Pons (tissue), 1 donor: Measurements from ENCODE around the gene OSM.
A peak's percentile ranks its signal among the peaks of the same experiment; 100 is the strongest.

Experiments
- DNase-seq: peaks from one replicate; pipeline ENCODE4 v3.0.0-alpha.2; 2016; ENCODE audit warnings: low spot score

OSM gene

DNA sequence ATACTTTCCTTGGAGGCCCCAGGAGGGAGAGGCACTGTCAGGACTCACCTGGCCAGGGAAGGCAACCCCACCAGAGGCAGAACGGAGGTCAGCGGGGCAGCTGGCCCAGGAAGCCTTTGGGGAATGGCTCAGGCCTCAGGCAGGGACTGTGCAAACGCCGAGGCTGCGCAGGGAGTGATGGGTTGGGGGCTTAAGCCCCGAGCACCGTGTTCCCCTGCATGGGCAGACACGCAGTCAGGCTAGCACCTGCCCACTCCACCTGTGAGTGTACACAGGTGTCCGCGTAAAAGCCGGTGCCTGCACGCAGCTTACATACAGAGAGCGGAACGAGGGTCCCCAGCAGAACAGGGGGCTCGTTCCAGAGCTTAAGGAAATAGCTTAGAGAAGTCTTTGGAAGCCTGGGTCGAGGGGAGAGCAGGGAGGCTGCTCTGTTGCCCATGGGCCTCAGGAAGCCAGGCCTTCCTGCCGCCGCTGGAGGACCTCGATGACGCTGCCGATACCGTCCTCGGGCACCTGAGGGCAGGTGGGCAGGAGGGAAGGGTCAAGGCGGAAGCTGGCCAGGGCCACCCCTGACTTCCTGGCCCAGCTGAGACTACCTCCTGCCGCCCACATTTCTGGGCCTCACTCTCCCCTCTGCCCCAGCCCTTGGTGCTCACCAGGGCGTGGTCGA is 18.7 kb upstream of the OSM start:
- DNase-seq: no peak

DNA sequence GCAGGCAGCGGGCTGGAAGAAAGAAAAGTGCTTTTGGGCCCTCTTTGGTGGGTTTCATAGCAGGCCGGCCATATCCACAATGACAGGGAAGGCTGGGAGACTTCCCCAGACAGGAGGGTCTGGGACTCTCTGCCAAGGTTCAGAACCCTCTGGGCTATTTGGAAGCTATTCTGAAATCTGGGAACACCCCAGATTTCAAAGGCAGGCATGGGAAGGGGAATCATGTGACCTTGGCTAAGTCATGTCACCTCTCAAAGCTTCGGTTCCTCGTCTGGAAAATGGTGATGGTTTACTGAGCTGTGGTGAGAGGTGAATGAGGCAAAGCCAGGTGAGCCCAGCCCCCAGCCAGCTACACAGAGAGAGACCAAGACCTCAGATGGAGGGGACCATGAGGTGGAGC is 18.0 kb upstream of the OSM start:
- DNase-seq: no peak

DNA sequence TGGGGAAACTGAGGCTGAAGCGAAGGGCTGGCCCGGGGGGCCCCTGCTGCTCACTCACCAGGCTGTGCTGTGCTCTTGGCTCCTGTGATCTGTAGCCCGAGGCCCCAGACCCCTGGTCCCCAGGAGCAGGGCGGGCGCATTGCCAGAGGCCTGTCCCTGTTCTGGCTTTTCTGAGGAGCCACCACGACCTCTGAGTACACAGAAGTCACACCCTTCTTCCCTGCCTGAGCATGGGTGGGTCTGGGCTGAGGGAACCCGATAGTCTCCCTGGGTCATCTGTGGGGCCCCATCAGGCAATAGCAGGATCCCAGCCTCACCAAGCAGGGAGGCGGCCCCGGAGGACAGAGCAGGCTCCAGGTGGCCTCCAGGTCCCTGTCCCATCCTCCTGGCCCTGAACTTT is 17.5 kb upstream of the OSM start:
- no peak for DNase-seq

DNA sequence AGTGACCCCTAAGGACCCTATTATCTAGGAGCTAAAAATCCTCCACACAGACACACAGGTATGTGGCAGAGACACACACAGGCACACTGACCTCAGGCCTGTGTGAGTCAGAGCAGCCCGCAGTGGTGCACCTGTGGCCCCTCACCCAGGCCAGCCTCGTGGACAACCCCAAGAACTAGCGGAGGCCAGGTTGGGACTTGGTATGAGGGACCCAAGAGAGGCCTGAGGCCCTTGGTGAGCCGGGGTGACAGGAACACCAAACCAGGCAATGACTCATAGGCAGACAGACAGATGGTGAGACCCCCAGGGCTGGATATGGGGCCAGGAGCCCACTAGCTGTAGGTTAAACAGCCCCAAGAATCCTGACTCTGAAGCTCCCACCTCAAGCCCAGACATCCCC is 16.7 kb upstream of the OSM start:
- no peak for DNase-seq

DNA sequence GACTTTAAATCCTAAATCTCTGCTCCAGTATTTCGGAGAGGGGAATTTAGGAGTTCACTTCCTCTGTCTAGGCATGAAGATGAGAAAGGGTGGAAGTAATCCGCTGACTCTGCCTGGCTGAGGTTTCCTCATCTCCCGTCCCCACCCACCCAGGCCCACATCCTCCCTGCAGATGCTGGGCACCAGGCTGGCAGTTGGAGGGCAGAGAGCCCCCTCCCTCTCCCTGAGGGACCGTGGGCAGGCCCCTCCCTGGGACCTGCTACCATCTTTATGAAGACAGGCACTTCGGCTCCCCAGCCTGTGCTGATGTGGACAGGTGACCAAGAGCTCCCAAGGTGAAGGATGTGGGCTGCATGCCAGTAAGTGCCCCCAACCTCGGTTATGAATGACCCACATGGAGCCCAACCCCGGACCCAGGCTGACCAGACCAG is 16.0 kb upstream of the OSM start:
- DNase-seq: no peak

DNA sequence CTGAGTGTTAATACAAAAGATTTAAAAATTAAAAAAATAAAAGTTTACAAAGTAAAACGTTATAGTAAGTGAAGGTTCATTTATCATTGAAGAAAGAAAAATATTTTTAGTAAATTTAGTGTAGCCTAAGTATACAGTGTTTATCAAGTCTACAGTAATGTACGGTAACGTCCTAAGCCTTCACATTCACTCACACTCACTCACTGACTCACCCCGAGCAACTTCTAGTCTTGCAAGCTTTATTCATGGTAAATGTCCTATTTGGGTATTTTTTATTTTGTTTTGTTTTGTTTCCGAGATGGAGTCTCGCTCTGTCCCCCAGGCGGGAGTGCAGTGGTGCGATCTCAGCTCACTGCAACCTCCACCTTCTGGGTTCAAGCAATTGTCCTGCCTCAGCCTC is 13.9 kb upstream of the OSM start:
- DNase-seq: no peak

DNA sequence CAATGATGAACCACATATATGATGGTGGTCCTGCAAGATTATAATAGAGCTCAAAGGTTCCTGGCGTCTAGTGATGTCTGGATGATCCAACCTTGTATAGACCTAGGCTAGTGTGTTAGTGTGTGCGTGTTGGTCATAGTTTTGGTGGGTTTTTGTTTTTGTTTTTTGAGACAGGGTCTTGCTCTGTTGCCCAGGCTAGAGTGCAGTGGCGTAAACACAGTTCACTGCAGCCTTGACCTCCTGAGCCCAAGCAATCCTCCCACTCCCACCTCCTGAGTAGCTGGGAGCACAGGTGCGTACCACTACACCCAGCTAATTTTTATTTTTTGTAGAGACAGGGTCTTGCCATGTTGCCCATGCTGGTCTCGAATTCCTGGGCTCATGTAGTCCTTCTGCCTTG is 13.3 kb upstream of the OSM start:
- DNase-seq: no peak

DNA sequence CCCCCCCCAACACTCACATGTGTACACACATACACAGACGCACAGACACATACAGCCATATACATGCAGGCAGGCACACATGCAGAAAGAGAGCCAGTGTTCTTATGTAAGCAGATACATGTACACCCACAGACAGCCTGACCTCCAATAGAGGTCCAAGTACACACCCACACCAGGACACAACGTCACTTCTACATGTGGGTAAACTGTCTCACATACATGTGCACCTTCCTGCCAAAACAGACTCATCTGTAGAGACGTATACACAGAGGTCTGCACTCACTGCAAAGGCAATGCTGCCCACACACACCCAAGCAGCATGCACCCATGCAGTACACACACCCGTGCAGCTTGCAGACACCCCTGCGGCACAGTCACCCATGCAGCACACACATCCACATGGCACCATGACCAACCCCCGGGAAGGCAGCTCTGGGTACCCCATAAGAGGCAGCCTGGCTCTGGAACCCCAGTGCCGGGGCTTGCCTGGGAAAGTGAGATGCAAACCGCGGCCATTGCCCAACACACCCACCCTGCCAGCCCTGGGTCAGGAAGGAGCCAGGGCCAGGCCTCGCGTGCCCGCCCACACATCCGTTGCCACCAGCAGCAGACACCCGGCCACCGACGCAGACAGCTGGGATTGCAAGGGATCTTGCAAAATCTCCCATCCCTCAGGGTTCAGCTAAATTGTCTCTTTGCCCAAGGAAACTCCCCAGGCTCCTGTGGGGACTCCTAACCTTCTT is 12.6 kb upstream of the OSM start:
- peak; percentile 26 for DNase-seq

DNA sequence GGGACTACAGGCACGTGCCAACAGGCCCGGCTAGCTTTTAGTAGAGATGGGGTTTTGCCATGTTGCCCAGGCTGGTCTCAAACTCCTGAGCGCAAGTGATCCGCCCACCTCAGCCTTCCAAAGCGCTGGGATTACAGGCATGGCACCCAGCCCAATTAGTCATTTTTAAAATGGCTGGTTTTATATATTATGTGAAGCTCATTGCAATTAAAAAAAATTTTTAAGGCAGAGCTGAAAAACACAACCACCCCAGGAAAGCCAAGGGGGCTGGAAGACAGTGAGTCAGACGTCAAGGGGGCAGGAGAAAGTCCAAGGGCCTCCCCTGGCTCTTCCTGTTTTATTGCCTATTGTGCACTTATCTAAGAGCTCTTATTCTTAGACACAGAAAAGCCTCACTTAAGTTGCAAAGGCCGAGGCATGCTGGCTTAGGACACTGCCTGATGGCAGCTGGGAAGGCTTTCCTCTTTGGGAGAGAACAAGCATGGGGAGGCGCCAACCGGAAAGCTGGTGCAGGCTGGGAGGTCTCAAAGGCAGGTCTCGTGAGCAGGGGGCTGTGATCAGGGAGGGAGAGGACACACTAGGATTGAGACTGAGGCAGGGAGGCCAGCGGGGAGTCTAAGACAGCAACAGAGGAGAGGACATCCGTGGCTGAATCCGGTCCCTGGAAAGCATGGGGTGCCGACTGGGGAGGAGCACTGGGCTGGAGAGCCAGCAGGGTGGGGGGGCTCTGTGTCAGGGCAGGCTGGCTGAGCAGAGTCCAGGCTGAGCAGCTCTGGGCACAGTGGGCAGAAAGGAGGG is 11.1 kb upstream of the OSM start:
- DNase-seq: peak; percentile 52

DNA sequence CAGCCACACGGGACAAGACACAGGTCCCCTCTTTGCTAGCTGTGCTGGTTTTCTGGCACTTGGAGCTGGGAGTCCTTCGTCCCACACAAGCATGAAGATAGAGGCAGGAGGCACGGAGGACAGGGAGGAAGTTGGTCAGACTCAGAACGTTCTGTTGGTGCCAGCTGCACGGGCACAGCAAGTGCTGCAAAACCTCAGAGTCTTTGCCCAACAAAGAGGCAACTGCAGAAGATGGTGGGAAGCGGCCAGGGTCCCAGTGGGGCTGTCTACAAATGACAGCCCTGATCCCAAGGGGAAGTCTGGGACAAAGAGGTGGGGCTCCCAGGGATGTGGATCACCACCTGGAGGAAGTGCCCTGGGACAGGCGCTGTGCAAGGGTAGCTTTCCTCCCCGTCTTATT is 9.4 kb upstream of the OSM start:
- DNase-seq: no peak

DNA sequence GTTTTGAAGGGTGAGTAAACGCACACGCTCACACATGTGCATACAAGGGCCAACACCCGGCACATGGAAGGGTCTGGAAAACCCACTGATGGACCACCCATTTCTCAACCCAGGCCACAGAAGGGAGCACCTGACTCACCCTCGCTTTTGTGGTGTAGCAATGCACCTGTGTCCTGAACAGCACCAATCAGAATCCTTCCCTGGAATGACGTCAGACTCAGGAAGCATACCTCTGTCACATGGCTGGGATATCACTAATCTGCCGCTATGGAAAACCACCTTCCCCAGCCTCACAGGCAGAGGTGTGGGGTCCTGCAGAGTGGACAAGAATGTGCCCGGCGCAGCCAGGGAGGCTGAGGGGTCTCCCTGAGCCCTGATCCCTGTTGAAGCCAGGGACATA is 9.0 kb upstream of the OSM start:
- no peak for DNase-seq

DNA sequence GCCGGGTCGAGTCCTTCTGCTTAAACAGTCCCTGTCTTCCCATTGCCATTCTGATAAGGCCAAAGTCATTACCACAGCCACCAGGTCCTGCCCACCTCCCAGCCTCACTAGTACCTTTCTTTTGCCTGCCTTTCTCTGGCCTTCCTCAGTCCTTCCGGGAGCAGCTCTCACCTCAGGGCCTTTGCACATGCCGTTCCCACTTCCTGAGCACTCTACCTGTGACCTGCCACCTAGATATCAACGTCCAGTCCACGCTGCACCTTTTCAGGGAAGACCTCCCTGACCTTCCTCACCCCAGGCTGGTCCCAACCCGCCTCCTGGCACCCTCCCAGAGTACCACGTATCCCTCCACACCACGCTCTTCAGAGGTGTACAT is 7.8 kb upstream of the OSM start:
- no peak for DNase-seq

DNA sequence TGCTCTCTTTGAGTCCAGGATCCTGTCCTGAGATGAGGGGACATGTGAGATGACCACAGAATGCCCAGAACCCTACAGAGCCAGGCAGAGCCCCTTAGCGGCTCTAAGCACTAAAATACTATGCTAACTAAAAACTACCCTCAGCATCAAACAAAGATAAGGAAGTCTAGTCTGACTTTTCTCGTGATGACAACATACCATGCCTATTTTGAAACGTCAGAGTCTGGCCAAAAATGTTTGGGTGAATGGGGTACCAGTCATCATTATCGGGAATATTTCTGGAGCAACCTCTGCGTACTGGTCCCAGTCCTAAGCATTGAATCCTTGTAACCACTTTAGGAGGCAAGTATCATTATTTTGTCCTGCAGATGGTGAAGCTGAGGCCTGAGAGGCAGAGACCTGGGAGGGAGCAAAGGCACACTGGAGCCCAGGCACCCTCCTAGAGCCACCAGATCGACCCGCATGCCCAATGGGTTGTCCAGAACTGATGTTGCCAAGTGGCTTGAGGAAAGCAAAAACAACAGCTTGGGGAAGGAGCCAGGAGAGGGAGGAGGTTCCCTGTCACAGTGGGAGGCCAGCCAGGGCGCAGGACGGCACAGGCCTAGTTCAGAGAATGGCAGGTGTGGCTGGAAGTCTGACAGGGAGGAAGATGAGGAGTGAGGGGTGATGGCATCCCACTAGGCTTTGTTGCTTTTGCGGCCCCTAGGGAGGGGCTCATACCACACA is 7.2 kb upstream of the OSM start:
- peak; percentile 37 for DNase-seq

DNA sequence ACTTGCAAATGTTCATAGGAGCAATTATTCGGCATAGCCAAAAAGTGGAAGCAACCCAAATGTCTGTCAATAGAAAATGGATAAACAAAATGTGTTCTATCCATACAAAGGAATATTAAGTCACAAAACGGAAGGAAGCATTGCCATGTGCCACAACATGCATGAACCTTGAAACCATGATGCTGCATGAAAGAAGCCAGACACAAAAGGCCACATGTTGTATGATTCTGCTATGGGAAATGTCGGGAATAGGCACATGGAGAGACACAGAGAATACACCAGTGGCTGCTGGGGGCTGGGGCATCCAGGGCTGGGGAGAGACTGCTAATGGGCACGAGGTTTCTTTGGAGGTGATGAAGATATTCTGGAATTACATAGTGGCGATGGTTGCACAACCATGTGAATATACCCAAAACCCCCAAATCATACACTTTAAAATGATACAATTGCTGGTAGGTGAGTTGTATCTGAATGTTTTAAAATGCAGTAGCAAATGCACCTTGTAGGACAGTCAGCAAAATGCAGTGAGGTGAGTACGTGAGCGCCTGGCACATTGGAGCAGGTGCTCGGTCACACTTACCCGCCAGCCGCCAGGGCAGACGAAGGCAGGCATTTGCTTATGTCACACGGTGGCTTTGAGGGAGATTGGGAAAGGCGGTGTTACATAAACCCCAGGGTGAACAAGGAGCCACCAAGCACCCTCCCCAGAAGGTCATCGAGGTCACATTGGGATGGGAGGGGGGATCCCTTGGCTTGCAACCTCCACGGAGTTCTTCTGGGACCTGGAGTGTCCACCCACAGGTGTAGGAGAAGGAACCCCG is 6.3 kb upstream of the OSM start:
- no peak for DNase-seq

DNA sequence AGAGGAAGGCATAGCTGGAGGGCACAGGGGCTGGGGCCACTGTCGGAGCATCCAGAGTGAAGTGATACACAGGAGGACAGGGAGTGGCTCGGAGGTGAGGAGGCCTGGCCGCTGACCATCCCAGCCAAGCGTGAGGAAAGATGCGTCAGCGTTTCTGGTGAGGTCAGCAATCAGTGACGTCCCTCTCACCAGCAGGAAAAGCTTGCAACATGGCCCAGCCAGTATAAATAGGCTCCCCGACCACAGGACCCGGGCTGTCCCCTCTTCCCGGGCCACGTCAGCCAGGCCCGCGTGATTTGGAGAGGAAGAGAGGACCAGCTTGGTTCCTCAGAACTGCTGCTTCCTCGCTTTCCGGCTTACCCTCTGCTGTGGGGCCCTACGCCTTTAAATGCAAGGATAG is 4.2 kb upstream of the OSM start:
- DNase-seq: peak; percentile 84

DNA sequence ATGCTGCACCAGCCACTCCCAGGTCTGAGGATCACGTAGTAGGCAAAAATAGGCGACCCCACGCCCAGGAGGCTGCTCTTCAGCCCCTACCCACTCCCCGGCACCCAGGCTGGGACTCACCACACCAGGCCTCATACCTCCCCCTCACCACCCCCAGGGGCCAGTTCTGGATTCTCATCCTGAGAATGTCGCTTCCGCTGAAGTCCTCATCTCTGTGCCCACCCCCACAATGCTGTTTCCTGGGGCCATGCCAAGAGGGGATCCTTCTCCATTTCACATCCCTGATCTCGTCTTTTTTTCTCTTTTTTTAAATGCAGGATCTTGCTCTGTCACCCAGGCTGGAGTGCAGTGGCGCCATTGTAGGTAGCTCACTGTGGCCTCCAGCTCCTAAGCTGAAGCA is 1.7 kb upstream of the OSM start:
- no peak for DNase-seq

DNA sequence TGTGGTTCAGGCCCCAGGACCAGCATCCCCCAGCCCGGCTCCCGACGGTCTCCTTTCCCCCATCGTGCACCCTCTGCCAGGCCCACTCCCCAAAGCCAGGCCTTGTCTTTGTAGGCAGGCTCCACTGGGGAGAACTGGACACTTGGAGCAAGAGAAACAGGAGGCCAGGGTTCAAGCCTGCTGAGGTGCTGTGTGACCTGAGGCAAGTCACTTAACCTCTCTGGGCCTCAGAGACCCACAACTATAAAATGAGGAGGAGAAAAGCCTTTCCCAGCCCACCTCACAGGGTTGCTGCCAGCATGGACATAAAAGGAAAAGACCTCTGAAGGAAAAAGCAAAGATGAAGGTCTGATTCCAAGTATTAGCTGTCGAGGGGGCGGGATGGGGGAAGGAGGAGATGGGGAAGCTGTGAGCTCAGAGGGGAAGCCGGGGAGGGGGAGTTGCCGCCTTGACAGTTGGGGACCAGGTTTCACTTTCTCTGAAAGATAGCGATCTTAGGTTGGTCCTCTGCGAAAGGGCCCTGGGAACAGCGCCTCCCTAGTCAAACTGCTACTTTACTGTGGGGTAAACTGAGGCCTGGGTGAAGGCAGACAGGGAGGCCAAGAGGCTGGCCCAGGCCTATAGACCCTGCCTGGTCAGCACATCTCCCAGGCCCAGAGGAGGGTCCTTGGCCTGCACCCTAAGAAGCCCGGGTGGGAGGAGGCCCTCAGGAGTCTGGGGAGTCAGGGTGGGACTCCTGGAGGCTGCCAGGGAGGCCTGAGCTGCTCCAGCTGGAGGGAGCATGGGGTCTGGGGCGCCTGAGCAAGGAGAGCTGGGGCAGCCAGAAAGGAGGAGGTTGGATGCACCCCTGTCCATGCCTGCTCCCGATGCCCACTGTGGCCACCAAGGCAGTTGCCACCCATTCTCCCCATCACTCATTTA is 991 bp upstream of the OSM start:
- DNase-seq: no peak

DNA sequence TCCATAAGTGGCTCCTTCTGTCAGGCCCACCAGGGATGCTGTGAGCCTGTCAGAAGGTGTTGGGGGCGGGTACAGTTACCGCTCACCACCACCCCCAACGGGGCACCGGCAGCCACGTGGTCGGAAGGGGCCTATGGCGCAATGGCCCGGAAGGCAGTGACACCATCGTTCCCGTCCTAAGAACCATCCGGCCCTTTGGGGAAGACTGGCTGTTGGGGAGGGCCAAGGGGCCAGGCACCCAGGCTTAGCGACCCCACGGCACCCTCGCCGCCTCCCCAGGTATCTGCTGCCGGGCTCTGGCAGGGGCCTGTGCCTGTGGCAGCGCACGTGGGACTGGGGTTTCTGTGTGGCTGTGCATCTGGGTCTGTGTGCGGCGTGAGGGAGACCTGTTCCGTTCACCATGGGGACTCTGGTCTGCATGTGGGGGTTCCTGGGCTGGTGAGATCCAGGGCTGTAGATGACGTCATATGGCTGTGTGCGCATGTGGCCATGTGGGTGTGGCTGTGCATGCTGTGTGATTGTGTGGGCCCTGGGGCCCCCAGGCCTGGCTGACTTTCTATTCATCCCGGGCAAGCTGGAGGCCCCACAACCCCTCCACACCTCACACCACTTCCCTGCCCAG is 717 bp downstream of the OSM start:
- DNase-seq: peak; percentile 39

DNA sequence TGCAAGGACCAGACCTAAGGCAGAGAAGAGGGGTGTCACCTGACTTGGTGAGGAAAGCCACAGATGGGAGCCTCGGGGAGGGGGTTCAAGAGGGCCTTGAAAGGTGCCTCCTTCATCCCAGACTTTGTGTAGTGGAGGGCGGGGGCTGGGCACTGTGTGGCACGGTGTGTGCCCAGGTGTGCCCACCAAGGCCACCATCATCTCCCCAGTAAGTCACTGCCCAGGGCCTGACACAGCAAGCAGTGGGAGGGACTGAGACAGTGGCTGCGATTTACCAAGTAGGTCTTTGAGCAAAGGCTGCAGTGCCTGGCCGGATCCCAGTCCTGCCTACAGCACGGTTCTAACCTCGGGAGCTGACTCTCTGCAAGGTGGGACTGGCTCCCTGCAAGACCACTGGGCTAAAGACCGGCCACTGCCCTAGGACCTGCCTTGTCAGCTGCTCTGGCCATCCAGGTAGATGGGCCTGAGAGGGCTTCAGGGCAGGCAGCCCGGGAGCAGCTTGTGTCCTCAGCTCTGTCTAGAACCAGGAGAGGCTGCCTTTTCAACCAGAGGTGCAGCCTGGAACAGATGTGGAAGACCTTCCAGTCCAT is 1.4 kb downstream of the OSM start:
- DNase-seq: no peak

DNA sequence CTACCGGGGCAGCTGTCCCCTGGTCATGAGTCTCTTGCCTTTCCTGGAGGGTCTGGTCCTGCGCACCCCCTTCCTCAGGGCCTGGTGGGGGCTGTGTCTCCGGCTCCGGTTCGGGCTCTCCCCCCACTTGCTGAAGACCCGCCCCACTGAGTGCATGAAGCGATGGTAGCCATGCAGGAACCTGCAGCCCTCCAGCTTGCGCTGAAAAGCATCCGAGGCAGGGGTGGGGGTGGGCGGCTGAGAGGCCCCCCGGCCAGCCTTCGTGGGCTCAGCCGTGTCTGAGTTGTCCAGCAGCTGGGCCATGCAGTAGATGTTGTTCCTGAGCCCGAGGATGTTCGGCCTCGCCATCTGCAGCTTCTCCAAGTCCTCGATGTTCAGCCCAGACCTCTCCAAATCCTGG is 2.8 kb downstream of the OSM start:
- no peak for DNase-seq
